Jurkat, Clone E6-1 (cell line): ENCODE measurements around the gene STARD7.
A peak's percentile ranks its signal among the peaks of the same experiment; 100 is the strongest.
"Not testable (repeated sequence)": the region's sequence is repeated elsewhere in the genome, so short reads cannot be mapped to it uniquely, and the experiment has no call there.

Experiments used
- DNase-seq: peaks from one replicate; pipeline ENCODE4 v3.0.0-alpha.2; 2011; ENCODE audit warnings: low read depth, low spot score
- H3K4me3 ChIP-seq: 2 replicates; pipeline ENCODE4 v1.5.1; 2011; ENCODE audit warnings: mild to moderate bottlenecking, low read length, control low read depth, moderate library complexity

STARD7 gene

DNA sequence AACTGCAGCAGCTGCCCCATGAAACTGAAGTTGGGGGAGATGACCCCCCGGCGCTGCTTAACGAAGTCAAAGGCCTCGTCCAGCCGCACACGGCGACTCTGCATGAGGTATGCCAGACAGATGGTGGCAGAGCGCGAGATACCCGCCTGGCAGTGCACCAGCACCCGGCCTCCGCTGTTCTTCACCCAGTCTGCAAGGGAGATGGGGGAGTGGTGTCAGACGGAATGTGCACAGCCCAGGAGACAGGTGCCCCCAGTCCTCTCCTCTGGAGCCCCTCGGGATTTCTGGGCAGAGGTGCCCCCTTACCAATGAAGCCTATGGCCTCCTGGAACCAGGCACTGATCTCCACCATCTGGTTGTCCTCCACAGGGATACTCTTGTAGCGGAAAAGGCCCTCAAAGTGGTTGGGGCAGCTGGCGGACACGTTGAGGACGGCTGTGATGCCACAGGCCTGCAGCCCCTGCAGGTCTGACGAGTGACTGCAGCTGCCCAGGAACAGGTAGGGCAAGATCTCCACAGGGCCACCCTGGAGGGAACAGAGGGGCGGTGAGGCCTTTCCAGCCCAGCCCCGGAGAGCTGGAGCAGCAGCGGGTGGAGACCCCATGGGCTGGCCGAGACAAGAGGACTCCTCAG is 64.7 kb downstream of the STARD7 start:
- DNase-seq: no peak
- peak overlapping the region; percentile 83 for H3K4me3 ChIP-seq

- DNase-seq: no peak
- peak overlapping the region; percentile 83 for H3K4me3 ChIP-seq
These were observed 65.3 kb downstream of the STARD7 start for GRCh38 chr2:96143231-96143847.

DNA sequence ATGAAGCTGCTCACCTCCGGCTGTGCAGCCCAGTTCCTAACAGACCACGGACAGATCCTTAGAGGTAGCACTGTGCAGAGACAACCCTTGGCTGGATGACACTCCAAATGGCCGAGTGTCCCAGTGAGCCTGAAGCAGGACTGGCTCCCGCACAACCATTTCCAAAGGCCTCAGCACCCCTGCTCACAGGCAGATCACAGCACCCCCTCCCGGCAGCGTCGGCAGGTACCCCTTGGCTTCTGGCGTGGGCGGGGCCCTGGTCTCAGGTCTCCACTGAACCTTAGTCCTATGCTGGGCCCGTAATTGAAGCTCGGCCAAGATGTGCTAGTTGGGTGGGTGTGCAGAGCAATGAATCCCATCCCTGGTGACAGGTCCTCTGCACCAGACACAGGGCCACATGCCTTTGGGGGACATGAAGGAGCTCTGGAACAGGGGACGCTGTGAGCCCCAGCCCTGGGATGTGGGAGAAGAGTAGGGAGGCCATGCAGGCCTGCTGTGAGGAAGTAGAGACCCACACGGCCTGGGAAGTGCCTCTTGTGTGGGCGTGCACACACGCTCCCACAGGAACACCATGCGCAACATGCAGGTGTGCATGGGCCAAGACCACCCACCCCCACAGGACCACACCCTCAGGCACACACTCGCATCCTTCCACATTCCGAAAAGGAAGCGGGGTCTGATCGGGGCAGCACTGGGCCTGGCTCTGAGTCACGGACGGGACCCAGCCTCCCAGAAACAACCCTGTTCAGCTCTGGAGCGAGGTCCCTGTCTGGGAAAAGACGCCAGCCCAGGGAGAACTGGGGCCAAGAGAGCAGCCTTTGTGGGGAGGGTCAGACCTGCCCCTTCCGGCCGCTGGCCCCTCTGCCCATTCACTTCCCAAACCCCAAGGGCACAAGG is 66.2 kb downstream of the STARD7 start:
- no peak overlapping the region for H3K4me3 ChIP-seq
- DNase-seq: no peak

- not testable (repeated sequence) for H3K4me3 ChIP-seq
These were observed 67.0 kb downstream of the STARD7 start for GRCh38 chr2:96141624-96141967.

DNA sequence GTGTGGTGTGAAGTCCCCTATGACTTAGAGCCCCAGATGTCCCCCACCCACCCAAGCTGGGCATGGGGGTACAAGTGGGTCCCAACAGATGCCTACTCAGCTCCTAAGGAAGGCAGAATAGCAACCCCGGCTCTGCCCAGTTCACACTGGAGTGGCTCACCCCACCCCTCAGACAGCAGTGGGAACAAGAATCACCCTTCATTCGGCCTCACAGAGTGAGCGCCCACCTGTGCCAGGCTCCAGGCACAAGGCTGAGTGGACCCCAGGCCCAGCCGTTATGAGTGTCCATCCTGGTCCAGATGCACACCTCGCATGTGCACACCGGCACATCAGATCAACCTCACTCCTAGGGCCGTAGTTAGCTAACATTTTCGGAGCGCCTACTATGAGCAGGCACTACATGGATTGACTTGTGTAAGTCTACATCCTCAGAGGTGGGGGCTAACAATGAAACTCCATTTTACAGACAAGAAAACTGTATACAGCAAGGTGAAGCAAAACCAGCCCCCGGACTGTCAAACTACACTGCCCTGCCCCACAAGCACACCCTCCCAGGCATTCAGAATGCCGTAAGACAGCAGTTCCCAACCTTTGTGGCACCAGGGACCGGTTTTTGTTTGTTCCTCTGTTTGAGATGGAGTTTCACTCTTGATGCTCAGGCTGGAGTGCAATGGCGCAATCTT is 67.5 kb downstream of the STARD7 start:
- H3K4me3 ChIP-seq: no peak overlapping the region
- DNase-seq: no peak

More at GRCh38 chr2:96141624-96141967, 67.0 kb downstream of the STARD7 start:
- not testable (repeated sequence) for DNase-seq

DNA sequence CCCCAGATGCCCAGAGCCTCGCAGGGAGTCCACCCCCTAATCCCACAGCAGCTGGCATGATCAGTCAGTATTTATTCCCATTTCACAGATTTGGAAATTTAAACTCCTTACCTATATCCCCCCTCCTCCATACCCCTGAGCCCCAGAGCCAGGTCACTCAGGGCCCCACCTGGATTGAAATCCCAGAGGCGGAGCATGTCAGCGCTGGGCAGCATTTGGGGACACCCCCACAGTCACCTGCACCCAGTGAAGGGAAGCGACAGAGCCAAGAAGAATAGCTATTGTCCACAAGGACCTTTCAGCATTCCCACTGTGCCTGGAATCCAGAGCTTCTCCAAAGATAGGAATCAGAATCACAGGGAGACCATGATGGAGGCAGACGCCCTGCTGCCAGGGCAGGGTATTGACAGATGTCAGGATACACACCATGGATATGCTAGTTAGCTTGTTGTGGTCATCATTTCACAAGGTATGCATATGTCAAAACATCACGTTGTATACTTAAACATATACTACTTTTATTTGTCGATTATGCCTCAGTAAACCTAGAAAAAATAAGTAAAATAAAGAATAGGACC is 69.4 kb downstream of the STARD7 start:
- DNase-seq: no peak
- no peak overlapping the region for H3K4me3 ChIP-seq

GRCh38 chr2:96138179-96139145 is 70.2 kb downstream of the STARD7 start, which contains the start of gene ASTL:
Gene ASTL, minus strand, starts transcription at chr2:96138502. Its CDS starts 66 bp downstream, at chr2:96138436.
- H3K4me3 ChIP-seq: no peak within 1 kb of the TSS
- DNase-seq: no peak

GRCh38 chr2:96137321-96138178 is 71.1 kb downstream of the STARD7 start:
- no peak overlapping the region for H3K4me3 ChIP-seq
- DNase-seq: no peak

DNA sequence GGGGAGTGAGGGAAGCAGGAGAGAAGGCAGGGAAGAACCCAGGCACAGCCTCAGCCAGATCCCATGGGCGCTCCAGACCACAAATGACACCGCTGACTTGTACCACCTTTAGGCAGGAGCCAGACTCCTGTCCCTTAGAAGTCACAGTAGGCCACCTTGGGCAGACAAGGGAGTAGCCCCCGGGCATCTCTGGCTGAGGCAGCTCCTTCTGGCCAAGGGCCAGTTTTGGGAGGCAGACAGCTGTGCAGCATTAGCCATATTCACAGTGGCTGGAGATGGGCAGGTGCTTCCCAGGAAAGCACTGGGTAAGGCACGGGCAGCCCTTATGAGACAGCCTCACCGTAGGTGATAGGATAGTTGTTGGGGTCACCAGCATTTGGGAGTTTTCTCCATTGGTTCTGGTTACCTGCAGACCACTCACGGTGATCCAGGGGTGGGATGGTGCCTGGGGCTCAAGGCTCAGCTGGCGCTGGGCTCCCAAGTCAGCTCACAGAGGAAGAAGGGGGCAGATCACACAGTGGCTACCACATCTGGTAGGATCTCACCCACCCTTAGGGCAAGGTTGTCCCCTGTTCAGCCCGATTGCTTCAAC is 72.4 kb downstream of the STARD7 start:
- no peak overlapping the region for H3K4me3 ChIP-seq
- no peak for DNase-seq

GRCh38 chr2:96135621-96136020 is 73.0 kb downstream of the STARD7 start:
- no peak for DNase-seq
- no peak overlapping the region for H3K4me3 ChIP-seq

DNA sequence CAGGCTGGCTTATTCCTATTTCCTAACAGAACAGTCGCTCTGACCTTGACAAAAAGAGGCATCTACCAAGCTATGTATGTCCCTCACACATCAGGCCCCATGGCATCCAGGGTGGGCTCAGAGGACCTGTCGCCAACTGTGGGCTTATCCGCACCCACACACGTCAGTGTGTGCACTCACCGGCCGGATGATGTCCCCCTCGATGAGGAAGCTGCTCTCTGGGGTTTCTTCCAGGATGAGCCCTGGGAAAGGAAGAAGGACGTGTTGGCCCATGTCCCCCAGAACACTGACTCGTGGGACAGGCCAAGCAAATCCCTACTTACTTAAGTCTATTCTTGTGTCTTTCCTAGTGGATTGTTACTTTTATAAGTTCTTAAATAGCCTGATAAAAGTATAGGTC is 73.5 kb downstream of the STARD7 start:
- DNase-seq: no peak
- no peak overlapping the region for H3K4me3 ChIP-seq
